GM18951 (cell line): ENCODE measurements around the gene PRDM16.
"Not testable (repeated sequence)": the region's sequence is repeated elsewhere in the genome, so short reads cannot be mapped to it uniquely, and the experiment has no call there.

Experiments used
- POLR2A ChIP-seq: IDR thresholded peaks from 4 replicates; pipeline ENCODE4 v1.6.1; 2011; ENCODE audit warnings: mild to moderate bottlenecking; ENCODE audit not compliant: insufficient read length, insufficient read depth; ENCODE audit errors: extremely low read depth
- in situ Hi-C: fragments of 300-500 bp; cut with MboI; formaldehyde crosslinking; loops from one replicate; pipeline ENCODE4 v1.12.0; 2022; ENCODE audit warnings: low sequenced_read_pairs, mixed read lengths, inconsistent platforms; ENCODE audit not compliant: unreplicated experiment

PRDM16 gene

GRCh38 chr1:3079381-3080052 lies 10.5 kb downstream of the PRDM16 start:
- in situ Hi-C loops: no loop called here
- TF ChIP-seq POLR2A: no peak

- no peak for TF ChIP-seq POLR2A
- in situ Hi-C loops: no loop called here
Observed at GRCh38 chr1:3080053-3080955, 11.3 kb downstream of the PRDM16 start.

GRCh38 chr1:3081171-3081683 lies 12.2 kb downstream of the PRDM16 start:
- no peak for TF ChIP-seq POLR2A
- in situ Hi-C loops: no loop called here

- in situ Hi-C loops: no loop called here
- TF ChIP-seq POLR2A: no peak
Observed at GRCh38 chr1:3082051-3082450, 13.0 kb downstream of the PRDM16 start.

GRCh38 chr1:3082571-3083516 lies 13.8 kb downstream of the PRDM16 start:
- in situ Hi-C loops: no loop called here
- no peak for TF ChIP-seq POLR2A

GRCh38 chr1:3084154-3084553 lies 15.2 kb downstream of the PRDM16 start:
- no peak for TF ChIP-seq POLR2A
- in situ Hi-C loops: no loop called here

- no peak for TF ChIP-seq POLR2A
- in situ Hi-C loops: no loop called here
Observed at GRCh38 chr1:3084726-3085125, 15.7 kb downstream of the PRDM16 start.

GRCh38 chr1:3085721-3086120 lies 16.7 kb downstream of the PRDM16 start:
- no peak for TF ChIP-seq POLR2A
- in situ Hi-C loops: no loop called here

GRCh38 chr1:3086272-3086974 lies 17.4 kb downstream of the PRDM16 start:
- in situ Hi-C loops: no loop called here
- TF ChIP-seq POLR2A: no peak

- in situ Hi-C loops: no loop called here
Observed at GRCh38 chr1:3087049-3087448, 18.0 kb downstream of the PRDM16 start.

GRCh38 chr1:3087946-3088668 lies 19.1 kb downstream of the PRDM16 start:
- in situ Hi-C loops: not testable (repeated sequence)

More at GRCh38 chr1:3087049-3087448, 18.0 kb downstream of the PRDM16 start:
- TF ChIP-seq POLR2A: no peak

GRCh38 chr1:3089490-3089889 lies 20.5 kb downstream of the PRDM16 start:
- in situ Hi-C loops: no loop called here
- no peak for TF ChIP-seq POLR2A
